OCI-LY1 (cell line): Measurements from ENCODE around the gene LRIT3.

Source experiments
- H2AFZ ChIP-seq: fragments of 200-600 bp; sonication (generic), shearing (Covaris generic); 2 replicates; pipeline ENCODE4 v1.6.0; 2014; ENCODE audit warnings: antibody characterized with exemption, mild to moderate bottlenecking, low read length
- H3F3A ChIP-seq: fragments of 200-600 bp; sonication (generic), shearing (Covaris generic); 2 replicates; pipeline ENCODE4 v1.6.0; 2014; ENCODE audit warnings: mild to moderate bottlenecking, antibody characterized with exemption, low read length, moderate library complexity; ENCODE audit not compliant: insufficient read depth
- H3K27ac ChIP-seq: fragments of 200-600 bp; sonication (generic); 2 replicates; pipeline ENCODE4 v1.5.1; 2014; ENCODE audit warnings: low read length, mixed run types, mild to moderate bottlenecking, low read depth; ENCODE audit not compliant: poor library complexity, severe bottlenecking
- H3K27me3 ChIP-seq: fragments of 200-600 bp; sonication (generic); 2 replicates; pipeline ENCODE4 v1.6.0; 2014; ENCODE audit warnings: antibody characterized with exemption, mild to moderate bottlenecking, low read length, moderate library complexity; ENCODE audit not compliant: insufficient read depth
- H3K36me3 ChIP-seq: fragments of 200-600 bp; sonication (generic); 2 replicates; pipeline ENCODE4 v1.6.1; 2014; ENCODE audit warnings: mild to moderate bottlenecking, antibody characterized with exemption, low read length, moderate library complexity, mixed read lengths; ENCODE audit not compliant: insufficient read depth
- H3K4me1 ChIP-seq: fragments of 200-600 bp; sonication (generic); 2 replicates; pipeline ENCODE4 v1.5.1; 2014; ENCODE audit warnings: mild to moderate bottlenecking, low read length, moderate library complexity; ENCODE audit not compliant: insufficient read depth, severe bottlenecking
- H3K4me2 ChIP-seq: fragments of 200-600 bp; sonication (generic), shearing (Covaris generic); 2 replicates; pipeline ENCODE4 v1.6.1; 2014; ENCODE audit warnings: low read length
- H3K4me3 ChIP-seq: fragments of 200-600 bp; sonication (generic); 2 replicates; pipeline ENCODE4 v1.5.1; 2014; ENCODE audit warnings: low read length, low read depth, mild to moderate bottlenecking, mixed read lengths; ENCODE audit not compliant: poor library complexity, severe bottlenecking
- H3K79me2 ChIP-seq: fragments of 200-600 bp; shearing (Covaris generic); 2 replicates; pipeline ENCODE4 v1.6.1; 2016; ENCODE audit warnings: mixed run types, low read length, mixed read lengths; ENCODE audit not compliant: insufficient read depth
- H3K9ac ChIP-seq: fragments of 200-600 bp; sonication (generic), shearing (Covaris generic); 2 replicates; pipeline ENCODE4 v1.6.1; 2014; ENCODE audit warnings: mild to moderate bottlenecking, low read length, mixed read lengths
- H3K9me2 ChIP-seq: fragments of 200-600 bp; sonication (generic), shearing (Covaris generic); 2 replicates; pipeline ENCODE4 v1.6.1; 2014; ENCODE audit warnings: low read depth, mild to moderate bottlenecking, low read length, mixed read lengths
- H3K9me3 ChIP-seq: fragments of 200-600 bp; shearing (Covaris generic); 2 replicates; pipeline ENCODE4 v1.6.1; 2014; ENCODE audit warnings: low read length, mixed read lengths
- H4K20me1 ChIP-seq: fragments of 200-600 bp; sonication (generic), shearing (Covaris generic); 2 replicates; pipeline ENCODE4 v1.6.0; 2016; ENCODE audit warnings: mild to moderate bottlenecking, low read length; ENCODE audit not compliant: insufficient read depth
- EZH2 ChIP-seq: fragments of 200-600 bp; sonication (generic), shearing (Covaris generic); IDR thresholded peaks from 2 replicates; pipeline ENCODE4 v1.8.0; 2017; ENCODE audit warnings: borderline replicate concordance, mixed run types, mild to moderate bottlenecking, antibody characterized with exemption, low read length, moderate library complexity, mixed read lengths
- TF ChIP-seq, protein P1 (sequence below): fragments of 200-600 bp; sonication (generic), shearing (Covaris generic); IDR thresholded peaks from 2 replicates; pipeline ENCODE4 v1.5.1; 2017; ENCODE audit warnings: mild to moderate bottlenecking, antibody characterized with exemption, low read length, moderate library complexity, mixed read lengths

Gene LRIT3

DNA sequence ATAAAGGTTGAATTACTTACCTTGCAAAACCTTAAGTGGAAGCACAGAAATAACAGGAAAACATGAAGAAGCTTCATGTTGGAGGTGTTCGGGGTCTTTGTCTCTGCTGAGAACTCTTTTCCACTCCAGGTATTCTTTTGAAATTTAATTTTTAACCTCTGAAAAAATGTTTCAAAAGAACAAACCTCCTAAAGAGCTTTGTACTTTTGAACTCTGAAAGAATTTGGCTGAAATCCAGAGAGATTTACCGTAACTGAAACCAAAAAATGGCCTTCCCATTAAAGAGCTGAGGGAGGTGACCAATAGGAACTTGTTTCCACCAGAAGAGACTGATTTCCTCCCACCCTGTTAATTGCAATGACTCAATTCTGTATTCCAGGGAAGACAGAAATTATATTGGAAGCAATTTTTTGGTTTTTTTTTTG is 46.0 kb upstream of the LRIT3 start, which contains the start of gene CFI:
Gene CFI (minus strand): TSS at position 105 of the 425 bp plus-strand sequence. CDS start 28 bp downstream, at position 77.
- Histone ChIP-seq H3K9ac (no peak within 1 kb of the TSS), H3K4me1 (no peaks in the 10 kb centered on the region), H3K27me3 (no peaks in the 10 kb centered on the region), H3K27ac (no peak within 1 kb of the TSS), H2AFZ (no peak within 1 kb of the TSS), H3K36me3 (no peaks in the 10 kb centered on the region), H3K9me3 (no peaks in the 10 kb centered on the region; the same call in 1 of the 2 replicates), H3K9me2 (no peaks in the 10 kb centered on the region), H3K4me3 (no peak within 1 kb of the TSS), H3K79me2 (no peaks in the 10 kb centered on the region), H3K4me2 (no peak within 1 kb of the TSS), H3F3A (no peaks in the 10 kb centered on the region), H4K20me1 (no peaks in the 10 kb centered on the region)
- TF ChIP-seq EZH2: no peak
- TF ChIP-seq, protein P1, sequence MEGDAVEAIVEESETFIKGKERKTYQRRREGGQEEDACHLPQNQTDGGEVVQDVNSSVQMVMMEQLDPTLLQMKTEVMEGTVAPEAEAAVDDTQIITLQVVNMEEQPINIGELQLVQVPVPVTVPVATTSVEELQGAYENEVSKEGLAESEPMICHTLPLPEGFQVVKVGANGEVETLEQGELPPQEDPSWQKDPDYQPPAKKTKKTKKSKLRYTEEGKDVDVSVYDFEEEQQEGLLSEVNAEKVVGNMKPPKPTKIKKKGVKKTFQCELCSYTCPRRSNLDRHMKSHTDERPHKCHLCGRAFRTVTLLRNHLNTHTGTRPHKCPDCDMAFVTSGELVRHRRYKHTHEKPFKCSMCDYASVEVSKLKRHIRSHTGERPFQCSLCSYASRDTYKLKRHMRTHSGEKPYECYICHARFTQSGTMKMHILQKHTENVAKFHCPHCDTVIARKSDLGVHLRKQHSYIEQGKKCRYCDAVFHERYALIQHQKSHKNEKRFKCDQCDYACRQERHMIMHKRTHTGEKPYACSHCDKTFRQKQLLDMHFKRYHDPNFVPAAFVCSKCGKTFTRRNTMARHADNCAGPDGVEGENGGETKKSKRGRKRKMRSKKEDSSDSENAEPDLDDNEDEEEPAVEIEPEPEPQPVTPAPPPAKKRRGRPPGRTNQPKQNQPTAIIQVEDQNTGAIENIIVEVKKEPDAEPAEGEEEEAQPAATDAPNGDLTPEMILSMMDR: no peak

DNA sequence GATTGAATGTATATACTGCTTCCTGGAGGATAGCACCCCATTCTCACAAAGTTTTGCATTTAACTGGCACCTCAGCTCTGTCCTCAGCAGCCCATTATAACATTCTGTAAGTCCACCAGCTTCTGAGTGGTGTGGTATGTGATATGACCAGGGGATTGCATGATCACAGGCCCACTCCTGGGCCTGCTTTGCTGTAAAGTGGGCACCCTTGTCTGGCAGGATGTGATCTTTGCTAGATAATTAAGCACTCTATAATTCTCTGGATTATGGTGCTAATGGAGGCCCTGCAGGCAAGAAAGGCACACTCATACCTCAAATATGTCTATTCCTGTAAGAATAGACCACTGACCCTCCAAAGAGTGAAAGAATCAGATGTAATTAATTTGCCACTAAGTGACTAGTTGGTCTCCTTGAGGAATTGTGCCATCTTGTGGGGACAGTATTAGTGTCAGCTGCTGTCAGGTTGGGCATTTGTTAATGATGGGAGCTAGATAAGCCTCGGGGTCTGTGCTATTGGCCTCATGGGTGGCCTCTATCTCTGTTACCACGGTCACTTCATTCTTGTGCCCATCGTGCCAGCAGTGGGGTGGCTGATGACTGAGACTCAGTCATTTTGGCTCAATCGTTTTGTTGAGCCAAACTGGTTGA is 43.9 kb upstream of the LRIT3 start:
- Histone ChIP-seq H3F3A (no peaks in the 10 kb centered on the region), H3K4me1 (no peaks in the 10 kb centered on the region), H3K27me3 (no peaks in the 10 kb centered on the region), H3K9me3 (no peaks in the 10 kb centered on the region), H3K27ac (no peak overlapping the region), H3K9ac (no peak overlapping the region), H3K4me2 (no peak overlapping the region), H4K20me1 (no peaks in the 10 kb centered on the region), H3K79me2 (no peaks in the 10 kb centered on the region), H3K36me3 (no peaks in the 10 kb centered on the region), H3K4me3 (no peak overlapping the region), H2AFZ (no peak overlapping the region), H3K9me2 (no peaks in the 10 kb centered on the region)
- TF ChIP-seq, protein P1: peak; percentile 57
- no peak for TF ChIP-seq EZH2

DNA sequence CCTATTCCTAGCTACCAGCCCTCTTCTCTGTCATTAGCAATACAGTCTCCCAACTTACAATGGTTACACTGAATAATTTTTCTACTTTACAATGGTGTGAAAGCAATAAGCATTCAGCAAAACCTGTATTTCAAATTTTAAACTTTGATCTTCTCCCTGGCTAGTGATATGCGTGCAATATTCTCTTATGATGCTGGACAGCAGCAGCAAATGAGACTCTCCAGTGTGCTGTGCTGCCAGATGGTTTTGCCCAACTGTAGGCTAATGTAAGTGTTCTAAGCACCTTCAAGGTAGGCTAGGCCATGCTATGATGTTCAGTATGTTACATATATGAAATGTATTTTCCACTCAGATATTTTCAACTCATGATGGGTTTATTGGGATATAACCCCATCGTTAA is 38.3 kb upstream of the LRIT3 start:
- Histone ChIP-seq H3K9me3 (no peaks in the 10 kb centered on the region), H3K4me3 (no peak overlapping the region), H3K4me2 (no peak overlapping the region), H3K4me1 (peaks cover 4% of the 10 kb centered on the region), H3K9ac (no peak overlapping the region), H3F3A (no peaks in the 10 kb centered on the region), H3K9me2 (no peaks in the 10 kb centered on the region), H3K36me3 (no peaks in the 10 kb centered on the region), H3K27ac (no peak overlapping the region), H3K79me2 (no peaks in the 10 kb centered on the region), H3K27me3 (no peaks in the 10 kb centered on the region), H2AFZ (no peak overlapping the region), H4K20me1 (no peaks in the 10 kb centered on the region)
- TF ChIP-seq EZH2: no peak
- TF ChIP-seq, protein P1: no peak
